GM23338 (cell line): ENCODE data around the gene RAC3. TPM values are rescaled to one million over a fixed set of nuclear protein-coding genes. Genes with fewer than 3 reads are reported as not detected.

Experiments
- ATAC-seq: fragments of 200-7000 bp; cut with Tn5 transposase; 3 replicates; pipeline ENCODE4 v1.9.1; 2020
- DNase-seq: peaks from one replicate; pipeline ENCODE4 v3.0.0-alpha.2; 2015; ENCODE audit warnings: low spot score
- H2AFZ ChIP-seq: fragments of 200-600 bp; sonication (generic); 2 replicates; pipeline ENCODE4 v1.8.0; 2016; ENCODE audit warnings: antibody characterized with exemption, mild to moderate bottlenecking, moderate library complexity
- H3F3A ChIP-seq: fragments of 200-600 bp; sonication (generic); replicated peaks from 2 replicates; pipeline ENCODE4 v1.8.0; 2017; ENCODE audit warnings: antibody characterized with exemption, mixed run types, low read depth
- H3K27ac ChIP-seq: fragments of 200-600 bp; sonication (generic); 2 replicates; pipeline ENCODE4 v1.6.1; 2016; ENCODE audit warnings: low read depth
- H3K27me3 ChIP-seq: fragments of 200-600 bp; sonication (generic); 2 replicates; pipeline ENCODE4 v1.8.0; 2016; ENCODE audit warnings: mild to moderate bottlenecking, mixed run types, moderate library complexity; ENCODE audit not compliant: insufficient read depth
- H3K36me3 ChIP-seq: fragments of 200-600 bp; sonication (generic); 2 replicates; pipeline ENCODE4 v1.8.0; 2016; ENCODE audit warnings: mild to moderate bottlenecking; ENCODE audit not compliant: insufficient read depth
- H3K4me1 ChIP-seq: fragments of 200-600 bp; sonication (generic); 2 replicates; pipeline ENCODE4 v1.8.0; 2016; ENCODE audit warnings: mild to moderate bottlenecking, moderate library complexity; ENCODE audit not compliant: insufficient read depth
- H3K4me2 ChIP-seq: fragments of 200-600 bp; sonication (generic); 2 replicates; pipeline ENCODE4 v1.7.1; 2017; ENCODE audit warnings: mixed run types
- H3K4me3 ChIP-seq: fragments of 200-600 bp; sonication (generic); 2 replicates; pipeline ENCODE4 v1.6.1; 2016; ENCODE audit warnings: mixed run types
- H3K79me2 ChIP-seq: fragments of 200-600 bp; sonication (generic); replicated peaks from 2 replicates; pipeline ENCODE4 v1.8.0; 2017; ENCODE audit warnings: mild to moderate bottlenecking; ENCODE audit not compliant: insufficient read depth
- H3K9me2 ChIP-seq: fragments of 200-600 bp; sonication (generic); 2 replicates; pipeline ENCODE4 v1.8.0; 2017; ENCODE audit not compliant: insufficient read depth
- H4K20me1 ChIP-seq: fragments of 200-600 bp; sonication (generic); replicated peaks from 2 replicates; pipeline ENCODE4 v1.8.0; 2017; ENCODE audit warnings: mild to moderate bottlenecking; ENCODE audit not compliant: insufficient read depth
- H3K27ac Mint-ChIP-seq: 2 replicates; pipeline ENCODE4 v1.8.0; 2020; ENCODE audit warnings: inconsistent platforms, mild to moderate bottlenecking, moderate library complexity, mixed read lengths
- H3K27me3 Mint-ChIP-seq: 3 replicates; pipeline ENCODE4 v1.8.0; 2022; ENCODE audit warnings: low read depth, mild to moderate bottlenecking, moderate library complexity, mixed read lengths, inconsistent platforms; ENCODE audit not compliant: insufficient read depth, poor library complexity
- H3K36me3 Mint-ChIP-seq: 3 replicates; pipeline ENCODE4 v1.8.0; 2021; ENCODE audit warnings: low read depth, mild to moderate bottlenecking, inconsistent platforms, moderate library complexity, mixed read lengths
- H3K4me1 Mint-ChIP-seq: 3 replicates; pipeline ENCODE4 v1.8.0; 2020; ENCODE audit warnings: mild to moderate bottlenecking, inconsistent platforms, mixed read lengths
- H3K4me3 Mint-ChIP-seq: 3 replicates; pipeline ENCODE4 v1.8.0; 2021; ENCODE audit warnings: moderate library complexity, mild to moderate bottlenecking, inconsistent platforms, mixed read lengths
- H3K9me3 Mint-ChIP-seq: 3 replicates; pipeline ENCODE4 v1.8.0; 2020; ENCODE audit warnings: moderate library complexity, mild to moderate bottlenecking, inconsistent platforms, mixed read lengths
- CREB1 ChIP-seq: fragments of 250-450 bp; sonication (Bioruptor Pico); IDR thresholded peaks from 2 replicates; pipeline ENCODE4 v1.5.0; 2020; ENCODE audit warnings: low read depth, mild to moderate bottlenecking, moderate library complexity
- CTCF ChIP-seq, 2 experiments: fragments of 200-600 bp in 1 of 2; sonication (generic) in 1 of 2; conservative IDR thresholded peaks; 2 replicates each; pipeline versions ENCODE4 v1.5.1 to v1.6.1; 2016 to 2017; ENCODE audit warnings: antibody characterized with exemption in 2 of 2, low read depth in 2 of 2, mild to moderate bottlenecking in 2 of 2, moderate library complexity in 1 of 2
- ETS1 ChIP-seq: IDR thresholded peaks from 2 replicates; pipeline ENCODE4 v1.6.1; 2016; ENCODE audit warnings: antibody characterized with exemption
- EZH2 ChIP-seq: fragments of 200-600 bp; sonication (generic); IDR thresholded peaks from one replicate; pipeline ENCODE4 v1.8.0; 2017; ENCODE audit warnings: antibody characterized with exemption, mild to moderate bottlenecking, low read depth; ENCODE audit not compliant: unreplicated experiment
- EZH2phosphoT487 ChIP-seq: fragments of 200-600 bp; sonication (generic); IDR thresholded peaks from one replicate; pipeline ENCODE4 v1.8.1; 2018; ENCODE audit warnings: antibody characterized with exemption; ENCODE audit not compliant: unreplicated experiment
- JUNB ChIP-seq: IDR thresholded peaks from one replicate; pipeline ENCODE4 v1.6.1; 2016; ENCODE audit warnings: antibody characterized with exemption; ENCODE audit not compliant: unreplicated experiment
- NANOG ChIP-seq: IDR thresholded peaks from 2 replicates; pipeline ENCODE4 v1.6.1; 2016; ENCODE audit warnings: antibody characterized with exemption, borderline replicate concordance
- POLR2AphosphoS5 ChIP-seq: IDR thresholded peaks from 2 replicates; pipeline ENCODE4 v1.6.1; 2016; ENCODE audit warnings: antibody characterized with exemption, low read depth
- STAT1 ChIP-seq: IDR thresholded peaks from one replicate; pipeline ENCODE4 v1.6.1; 2016; ENCODE audit warnings: antibody characterized with exemption; ENCODE audit not compliant: unreplicated experiment
- ZNF114 ChIP-seq: fragments of 250-450 bp; sonication (Bioruptor Pico); IDR thresholded peaks from 2 replicates; pipeline ENCODE4 v1.5.0; 2020; ENCODE audit warnings: mild to moderate bottlenecking, moderate library complexity
- ZNF331 ChIP-seq: fragments of 250-450 bp; sonication (Bioruptor Pico); IDR thresholded peaks from 2 replicates; pipeline ENCODE4 v1.5.0; 2020; ENCODE audit warnings: low read depth, mild to moderate bottlenecking, moderate library complexity
- polyA plus RNA-seq: library from polyadenylated mRNA; unstranded; fragments of >200 nt; fragmentation: Nextera tagmentation; extraction: Ambion mirVana; gene quantifications from 2 replicates; pipeline ENCODE4 v1.2.1, GENCODE V29; 2016
- total RNA-seq: library from RNA; depleted of rRNA; stranded (reverse); fragments of >200 nt; shearing (Covaris generic); gene quantifications from 2 replicates; pipeline ENCODE4 v1.2.3, GENCODE V29; 2014

The RAC3 gene
- total and polyA plus RNA-seq, 2 experiments from 2014 or later: 31.5 to 293 TPM

GRCh38 chr17:82011617-82012187, 19.8 kb upstream of the RAC3 start:
- ATAC-seq (no peak), DNase-seq (no peak)
- no peaks in the 10 kb centered on the region for H3K36me3 ChIP-seq
- H3K79me2 ChIP-seq: no peaks in the 10 kb centered on the region
- no peaks in the 10 kb centered on the region for H4K20me1 ChIP-seq
- H3K27me3 ChIP-seq: no peaks in the 10 kb centered on the region
- H3F3A ChIP-seq: no peaks in the 10 kb centered on the region
- Mint-ChIP-seq H3K4me3 (no peak overlapping the region), H3K9me3 (no peaks in the 10 kb centered on the region), H3K4me1 (no peaks in the 10 kb centered on the region), H3K27ac (no peak overlapping the region), H3K27me3 (peaks cover 4% of the 10 kb centered on the region), H3K36me3 (no peaks in the 10 kb centered on the region)
- no peak overlapping the region for H3K4me3 ChIP-seq
- no peak overlapping the region for H3K27ac ChIP-seq
- no peak overlapping the region for H2AFZ ChIP-seq
- no peaks in the 10 kb centered on the region for H3K4me1 ChIP-seq
- no peaks in the 10 kb centered on the region for H3K9me2 ChIP-seq
- TF ChIP-seq NANOG: no peak
- TF ChIP-seq ZNF331 (CRISPR knock-in tag): no peak
- TF ChIP-seq EZH2: no peak
- no peak for TF ChIP-seq POLR2AphosphoS5
- TF ChIP-seq ETS1: no peak
- TF ChIP-seq CTCF (conservative IDR thresholded peaks at IDR 0.05; ENCODE audit: low read depth in 2 of 2): no peak
- TF ChIP-seq JUNB: no peak
- TF ChIP-seq EZH2phosphoT487: no peak
- no peak for TF ChIP-seq ZNF114 (CRISPR knock-in tag)
- H3K4me2 ChIP-seq: no peak overlapping the region

- no peak overlapping the region for H3K27ac ChIP-seq
- no peaks in the 10 kb centered on the region for H3K79me2 ChIP-seq
- DNase-seq: no peak
- Mint-ChIP-seq H3K27me3 (peaks cover 5% of the 10 kb centered on the region), H3K4me1 (no peaks in the 10 kb centered on the region), H3K4me3 (no peak overlapping the region), H3K9me3 (no peaks in the 10 kb centered on the region), H3K36me3 (no peaks in the 10 kb centered on the region), H3K27ac (no peak overlapping the region)
- no peaks in the 10 kb centered on the region for H3F3A ChIP-seq
- no peak overlapping the region for H3K4me3 ChIP-seq
- H3K36me3 ChIP-seq: no peaks in the 10 kb centered on the region
- TF ChIP-seq EZH2phosphoT487 (no peak), CREB1 (no peak), EZH2 (no peak), NANOG (no peak), ZNF114 (CRISPR knock-in tag) (no peak), CTCF (conservative IDR thresholded peaks at IDR 0.05; ENCODE audit: low read depth in 2 of 2) (no peak), JUNB (no peak), ZNF331 (CRISPR knock-in tag) (no peak), STAT1 (no peak)
- no peaks in the 10 kb centered on the region; the same call in 1 of the 2 replicates for H3K4me1 ChIP-seq
- H3K4me2 ChIP-seq: no peak overlapping the region
- no peaks in the 10 kb centered on the region for H3K27me3 ChIP-seq
- ATAC-seq: no peak
- no peak overlapping the region for H2AFZ ChIP-seq
- no peaks in the 10 kb centered on the region for H4K20me1 ChIP-seq
- H3K9me2 ChIP-seq: no peaks in the 10 kb centered on the region
Measured at GRCh38 chr17:82012261-82012639, 19.2 kb upstream of the RAC3 start.
